ENCODE measurements around the gene WDR88.

- TF ChIP-seq, protein P1, sequence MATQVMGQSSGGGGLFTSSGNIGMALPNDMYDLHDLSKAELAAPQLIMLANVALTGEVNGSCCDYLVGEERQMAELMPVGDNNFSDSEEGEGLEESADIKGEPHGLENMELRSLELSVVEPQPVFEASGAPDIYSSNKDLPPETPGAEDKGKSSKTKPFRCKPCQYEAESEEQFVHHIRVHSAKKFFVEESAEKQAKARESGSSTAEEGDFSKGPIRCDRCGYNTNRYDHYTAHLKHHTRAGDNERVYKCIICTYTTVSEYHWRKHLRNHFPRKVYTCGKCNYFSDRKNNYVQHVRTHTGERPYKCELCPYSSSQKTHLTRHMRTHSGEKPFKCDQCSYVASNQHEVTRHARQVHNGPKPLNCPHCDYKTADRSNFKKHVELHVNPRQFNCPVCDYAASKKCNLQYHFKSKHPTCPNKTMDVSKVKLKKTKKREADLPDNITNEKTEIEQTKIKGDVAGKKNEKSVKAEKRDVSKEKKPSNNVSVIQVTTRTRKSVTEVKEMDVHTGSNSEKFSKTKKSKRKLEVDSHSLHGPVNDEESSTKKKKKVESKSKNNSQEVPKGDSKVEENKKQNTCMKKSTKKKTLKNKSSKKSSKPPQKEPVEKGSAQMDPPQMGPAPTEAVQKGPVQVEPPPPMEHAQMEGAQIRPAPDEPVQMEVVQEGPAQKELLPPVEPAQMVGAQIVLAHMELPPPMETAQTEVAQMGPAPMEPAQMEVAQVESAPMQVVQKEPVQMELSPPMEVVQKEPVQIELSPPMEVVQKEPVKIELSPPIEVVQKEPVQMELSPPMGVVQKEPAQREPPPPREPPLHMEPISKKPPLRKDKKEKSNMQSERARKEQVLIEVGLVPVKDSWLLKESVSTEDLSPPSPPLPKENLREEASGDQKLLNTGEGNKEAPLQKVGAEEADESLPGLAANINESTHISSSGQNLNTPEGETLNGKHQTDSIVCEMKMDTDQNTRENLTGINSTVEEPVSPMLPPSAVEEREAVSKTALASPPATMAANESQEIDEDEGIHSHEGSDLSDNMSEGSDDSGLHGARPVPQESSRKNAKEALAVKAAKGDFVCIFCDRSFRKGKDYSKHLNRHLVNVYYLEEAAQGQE (IDR thresholded peaks at IDR 0.05), result no peak
- no peak for TF ChIP-seq HMGXB4 (CRISPR knock-in tag; IDR thresholded peaks at IDR 0.05; ENCODE audit: borderline replicate concordance)
- TF ChIP-seq POLR2A (IDR thresholded peaks at IDR 0.05; ENCODE audit: low read length), result no peak
Measured at GRCh38 chr19:33175156-33175782, 43.4 kb downstream of the WDR88 start.

All from A549 (cell line).